HT1080 (cell line): ENCODE data around the gene TGFBR3L. TPM values are rescaled to one million over a fixed set of nuclear protein-coding genes. Genes with fewer than 3 reads are reported as not detected.
"Not testable (repeated sequence)": the region's sequence is repeated elsewhere in the genome, so short reads cannot be mapped to it uniquely, and the experiment has no call there.

Experiments used
- DNase-seq: peaks from one replicate; pipeline ENCODE4 v3.0.0-alpha.2; 2015; ENCODE audit warnings: low read depth
- total RNA-seq: library from RNA; depleted of rRNA; stranded (reverse); fragments of >200 nt; shearing (Covaris generic); gene quantifications from 2 replicates; pipeline ENCODE4 v1.2.3, GENCODE V29; 2014

TGFBR3L gene
- total RNA-seq, 1 experiment from 2014 or later, result 2.2 TPM

DNA sequence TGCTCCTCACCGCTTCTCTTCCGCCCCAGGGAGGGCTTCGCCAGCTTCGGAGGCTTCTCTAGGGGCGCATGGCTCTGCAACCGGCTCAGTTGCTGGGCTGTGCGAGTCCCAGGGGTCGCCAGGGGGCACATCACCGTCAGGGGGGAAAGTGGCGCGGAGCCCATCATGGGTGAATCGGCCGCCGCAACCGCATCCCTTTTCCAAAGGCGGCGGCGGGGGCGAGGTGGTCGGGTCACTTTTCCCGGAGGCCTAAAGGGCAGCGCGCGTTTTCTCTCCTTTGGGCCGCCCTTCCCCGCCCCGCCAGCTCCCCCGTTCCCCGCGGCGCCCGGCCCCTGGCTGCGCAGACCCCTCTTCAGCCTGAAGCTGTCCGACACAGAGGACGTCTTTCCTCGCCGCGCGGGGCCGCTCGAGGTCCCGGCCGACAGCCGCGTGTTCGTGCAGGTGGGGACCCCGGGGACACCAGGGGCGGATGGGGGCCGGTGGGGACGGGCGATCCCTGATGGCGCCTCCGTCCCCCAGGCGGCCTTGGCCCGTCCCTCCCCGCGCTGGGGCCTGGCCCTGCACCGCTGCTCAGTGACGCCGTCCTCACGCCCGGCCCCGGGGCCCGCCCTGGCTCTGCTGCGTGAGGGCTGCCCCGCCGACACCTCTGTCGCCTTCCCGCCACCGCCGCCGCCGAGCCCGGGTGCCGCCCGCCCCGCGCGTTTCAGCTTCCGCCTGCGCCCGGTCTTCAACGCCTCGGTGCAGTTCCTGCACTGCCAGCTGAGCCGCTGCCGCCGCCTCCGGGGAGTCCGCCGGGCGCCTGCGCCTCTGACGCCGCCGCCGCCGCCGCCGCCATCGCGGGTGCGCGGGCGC, 1.7 kb downstream of the TGFBR3L start:
- DNase-seq, result no peak

GRCh38 chr19:7916955-7917266, 2.3 kb downstream of the TGFBR3L start:
- no peak for DNase-seq

GRCh38 chr19:7917267-7918061, 2.8 kb downstream of the TGFBR3L start:
- no peak for DNase-seq

DNA sequence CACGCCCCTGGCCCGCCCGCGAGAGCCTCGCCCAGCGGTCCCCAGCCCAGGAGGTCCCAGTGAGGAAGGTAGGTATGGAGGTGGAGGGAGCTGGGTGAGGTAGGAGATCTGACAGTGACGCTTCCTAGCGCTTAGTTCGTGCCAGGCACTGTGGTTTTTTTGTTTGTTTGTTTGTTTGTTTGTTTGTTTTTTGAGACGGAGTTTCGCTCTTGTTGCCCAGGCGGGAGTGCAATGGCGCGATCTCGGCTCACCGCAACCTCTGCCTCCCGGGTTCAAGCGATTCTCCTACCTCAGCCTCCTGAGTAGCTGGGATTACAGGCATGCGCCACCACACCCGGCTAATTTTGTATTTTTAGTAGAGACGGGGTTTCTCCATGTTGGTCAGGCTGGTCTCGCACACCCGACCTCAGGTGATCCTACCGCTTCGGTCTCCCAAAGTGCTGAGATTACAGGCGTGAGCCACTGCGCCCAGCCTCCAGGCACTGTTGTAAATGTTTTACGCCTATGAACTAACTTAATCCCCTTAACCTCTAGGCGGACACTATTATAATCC, 3.5 kb downstream of the TGFBR3L start:
- not testable (repeated sequence) for DNase-seq

DNA sequence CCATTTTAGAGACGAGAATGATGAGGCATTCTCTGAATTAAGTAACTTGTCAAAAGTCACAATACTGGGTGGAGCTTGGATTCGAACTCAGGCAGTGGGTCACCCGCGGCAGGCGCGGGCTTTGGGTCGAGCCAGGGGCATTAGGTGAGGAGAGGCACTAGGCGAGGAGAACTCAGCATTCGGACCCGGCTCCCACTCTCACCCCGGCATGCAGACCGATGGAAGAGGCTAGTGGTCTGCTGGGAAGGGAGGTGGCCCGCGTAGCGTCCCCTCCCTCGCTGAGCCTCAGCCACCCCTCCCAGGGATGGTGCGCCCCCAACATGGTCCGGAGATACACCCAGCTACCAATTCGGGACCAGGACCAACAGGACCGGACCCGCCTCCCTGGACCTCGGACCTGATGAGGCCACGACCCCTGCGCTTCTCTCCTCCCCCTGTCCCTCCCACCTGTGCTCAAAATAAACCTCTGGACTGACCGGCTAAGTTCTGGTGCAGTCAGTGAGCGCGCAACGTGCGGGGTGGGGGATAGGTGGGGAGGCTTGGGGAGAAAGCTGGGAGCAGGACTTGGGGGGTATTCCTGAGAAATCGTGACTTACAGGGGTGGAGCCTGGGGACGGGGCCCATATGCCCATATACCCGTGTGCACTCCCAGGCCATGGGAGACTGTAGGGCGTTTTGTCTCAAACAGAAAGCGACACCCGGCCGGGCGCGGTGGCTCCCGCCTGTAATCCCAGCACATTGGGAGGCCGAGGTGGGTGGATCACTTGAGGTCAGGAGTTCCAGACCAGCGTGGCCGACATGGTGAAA, 4.2 kb downstream of the TGFBR3L start:
- no peak for DNase-seq

DNA sequence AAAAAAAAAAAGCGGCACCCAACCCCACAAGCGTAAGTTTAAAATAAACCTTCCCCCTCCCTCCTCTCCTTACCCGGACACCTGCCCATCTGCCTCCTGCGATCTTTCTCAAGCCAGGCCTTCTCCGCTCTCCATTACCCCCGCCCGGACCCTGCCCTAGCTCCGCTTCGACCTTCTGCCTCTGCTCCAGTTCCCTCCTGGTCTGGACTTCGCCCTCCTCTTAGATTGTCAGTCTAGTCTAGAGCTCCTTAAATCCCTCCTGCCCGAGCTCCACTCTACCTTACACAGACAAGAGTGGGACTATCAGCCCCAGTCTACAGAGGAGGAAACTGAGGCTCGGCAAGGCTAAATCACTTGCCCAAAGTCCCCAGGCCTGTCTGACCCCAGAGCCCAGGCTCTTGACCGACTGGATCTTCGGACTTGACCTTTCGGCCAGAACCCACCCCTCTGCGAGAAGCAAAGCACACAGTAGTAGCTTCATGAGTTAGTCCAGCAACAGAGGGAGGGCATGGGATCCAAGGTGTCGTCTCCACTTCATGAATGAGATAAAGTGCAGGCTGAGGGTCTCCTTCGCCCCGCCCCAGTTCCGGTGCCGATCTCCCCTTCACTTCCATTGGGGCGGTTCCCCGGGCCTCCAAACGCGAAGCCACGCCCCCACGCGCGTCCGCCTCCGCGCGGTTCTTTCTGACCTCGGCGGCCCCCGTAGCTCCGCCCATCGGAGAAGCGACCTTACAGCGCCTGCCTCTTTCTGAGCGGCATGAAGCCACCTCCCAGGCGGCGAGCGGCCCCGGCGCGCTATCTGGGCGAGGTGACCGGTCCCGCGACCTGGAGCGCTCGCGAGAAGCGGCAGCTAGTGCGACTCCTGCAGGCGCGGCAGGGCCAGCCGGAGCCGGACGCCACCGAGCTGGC, 5.2 kb downstream of the TGFBR3L start, which contains the start of gene SNAPC2:
Gene SNAPC2 (plus strand): TSS at position 729 of the 909 bp plus-strand sequence. CDS start 29 bp downstream, at position 758.
- DNase-seq, result peak; percentile 90

DNA sequence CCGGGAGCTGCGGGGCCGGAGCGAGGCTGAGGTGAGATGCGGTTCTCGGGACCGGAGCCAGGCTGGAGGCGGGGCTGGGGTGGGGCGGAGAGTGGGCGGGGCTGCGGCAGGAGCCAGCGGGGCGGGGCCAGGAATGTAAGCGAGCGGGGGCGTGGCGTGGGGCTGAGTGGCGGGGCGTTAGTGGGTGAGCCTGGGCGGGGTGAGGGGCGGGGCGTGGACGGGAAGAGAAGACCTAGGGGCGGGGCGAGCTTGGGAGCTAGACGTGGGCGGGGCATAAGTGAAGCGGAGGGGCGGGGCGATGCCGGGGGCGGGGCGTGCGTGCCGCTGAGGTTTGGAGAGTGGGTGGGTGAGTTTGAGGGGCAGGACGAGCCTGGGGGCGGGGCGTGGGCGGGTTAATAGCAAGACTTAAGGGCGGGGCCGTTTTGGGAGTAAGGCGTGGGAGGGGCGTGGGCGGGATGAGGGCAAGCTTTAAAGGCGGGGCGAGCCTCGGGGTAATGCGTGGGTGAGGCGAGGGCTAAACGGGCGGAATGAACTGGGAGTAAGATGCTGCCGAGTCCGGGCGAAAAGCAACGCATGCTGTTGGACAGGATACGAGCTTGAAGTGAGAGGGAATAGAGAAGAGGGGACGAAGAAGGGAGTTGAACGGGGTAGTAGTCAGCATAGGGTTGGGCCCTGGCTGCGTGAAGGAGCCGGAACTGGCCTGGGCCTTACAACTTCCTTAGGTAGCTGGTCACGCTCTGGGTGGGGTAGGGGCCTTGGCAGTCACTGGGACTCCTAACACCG, 6.1 kb downstream of the TGFBR3L start:
- peak; percentile 75 for DNase-seq

GRCh38 chr19:7921302-7921966, 6.8 kb downstream of the TGFBR3L start:
- no peak for DNase-seq

- no peak for DNase-seq
These were observed 7.6 kb downstream of the TGFBR3L start for GRCh38 chr19:7921967-7922835.

DNA sequence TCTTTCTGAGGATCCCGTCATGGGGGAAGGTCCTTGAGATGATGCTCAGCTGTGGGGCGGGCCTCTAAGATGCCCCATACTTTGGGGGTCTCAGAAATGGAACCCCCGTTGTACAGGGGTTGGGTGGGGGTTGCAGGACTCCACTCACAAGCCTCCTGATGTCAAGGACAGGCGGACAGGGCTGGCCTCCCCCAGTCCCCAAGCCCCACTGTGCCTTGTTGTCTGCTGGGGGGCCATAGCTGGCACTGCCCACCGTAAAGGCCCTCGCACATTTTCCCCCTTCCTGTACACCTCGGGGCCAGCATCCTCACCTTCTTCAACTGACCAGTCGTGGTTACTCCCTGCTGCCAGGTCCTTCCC, 8.2 kb downstream of the TGFBR3L start:
- no peak for DNase-seq

DNA sequence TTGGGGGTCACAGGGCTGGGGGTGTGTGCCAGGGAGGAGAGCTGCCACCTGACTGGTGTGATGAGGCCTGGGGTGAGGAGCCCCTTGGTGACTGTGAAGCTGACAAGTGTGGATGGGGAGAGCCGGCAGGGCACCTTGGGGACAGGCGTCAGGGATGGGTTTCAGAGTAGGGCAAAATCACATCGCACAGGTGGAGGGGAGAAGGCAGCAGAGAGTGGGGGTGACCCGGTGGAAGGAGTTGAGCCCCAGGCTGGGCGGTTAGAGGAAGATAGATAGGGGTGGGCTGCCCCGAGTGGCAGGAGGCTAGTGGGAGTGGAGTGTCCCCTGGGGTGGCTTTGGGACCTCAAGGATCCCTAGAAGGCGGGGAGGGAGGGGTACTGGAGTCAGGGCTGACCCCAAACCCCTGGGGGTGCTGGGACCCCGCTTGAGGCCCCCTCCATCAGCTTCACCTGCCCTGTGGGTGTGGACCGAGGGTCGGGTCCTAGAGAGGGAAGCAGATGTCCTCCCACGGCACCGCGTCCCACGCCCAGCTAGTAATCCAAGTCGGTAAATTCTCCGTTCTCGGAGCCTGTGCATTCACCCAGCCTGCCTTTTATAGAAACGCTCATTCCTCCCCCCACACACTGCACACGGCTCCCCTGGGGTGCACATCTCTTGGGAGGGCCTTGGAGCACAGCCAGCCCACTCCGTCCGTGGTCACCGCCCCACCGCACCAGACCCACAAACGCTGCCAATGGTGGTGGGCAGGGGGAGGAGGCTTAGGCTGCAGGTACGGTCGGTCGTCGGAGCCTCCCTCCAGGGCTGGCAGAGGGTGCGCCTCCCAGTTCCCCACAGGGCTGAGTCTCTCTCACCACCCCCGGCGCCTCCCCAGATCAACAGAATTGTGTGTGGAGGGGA, 8.9 kb downstream of the TGFBR3L start:
- no peak for DNase-seq

- DNase-seq, result no peak
These were observed 9.6 kb downstream of the TGFBR3L start for GRCh38 chr19:7924241-7924640.

- DNase-seq, result no peak
These were observed 10.1 kb downstream of the TGFBR3L start for GRCh38 chr19:7924651-7925170.

DNA sequence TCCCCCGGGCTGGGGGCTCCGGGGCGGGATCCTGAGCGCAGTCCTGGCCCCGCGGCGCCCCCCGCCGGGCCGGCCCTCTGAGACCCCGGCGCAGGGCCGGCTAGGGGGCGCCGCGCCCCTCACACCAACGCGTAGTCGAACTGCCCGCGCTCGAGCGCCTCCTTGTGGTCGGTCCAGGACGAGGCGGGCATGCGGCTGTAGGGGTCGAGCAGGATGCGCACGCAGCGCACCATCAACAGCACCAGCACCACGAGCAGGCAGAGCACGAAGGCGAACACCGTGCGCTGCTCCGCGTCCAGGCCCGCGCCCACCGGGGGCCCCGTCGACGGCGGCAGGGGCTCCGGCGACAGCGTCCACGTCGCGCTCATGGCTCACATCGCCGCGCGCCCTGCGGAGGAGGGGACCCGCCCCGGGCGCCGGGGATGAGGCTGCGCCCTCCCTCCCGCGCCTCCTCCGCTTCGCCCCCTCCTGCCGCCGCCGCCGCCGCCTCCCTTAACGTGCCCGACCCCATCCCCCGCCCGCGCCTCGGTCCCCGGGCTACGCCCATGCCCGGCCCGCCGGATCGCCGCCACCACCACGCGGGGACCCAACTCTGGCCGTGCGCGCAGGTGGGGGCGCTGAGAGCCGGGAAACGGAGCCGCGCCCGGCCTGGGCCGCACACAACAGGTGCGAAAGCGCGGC, 10.7 kb downstream of the TGFBR3L start:
- peak; percentile 68 for DNase-seq

DNA sequence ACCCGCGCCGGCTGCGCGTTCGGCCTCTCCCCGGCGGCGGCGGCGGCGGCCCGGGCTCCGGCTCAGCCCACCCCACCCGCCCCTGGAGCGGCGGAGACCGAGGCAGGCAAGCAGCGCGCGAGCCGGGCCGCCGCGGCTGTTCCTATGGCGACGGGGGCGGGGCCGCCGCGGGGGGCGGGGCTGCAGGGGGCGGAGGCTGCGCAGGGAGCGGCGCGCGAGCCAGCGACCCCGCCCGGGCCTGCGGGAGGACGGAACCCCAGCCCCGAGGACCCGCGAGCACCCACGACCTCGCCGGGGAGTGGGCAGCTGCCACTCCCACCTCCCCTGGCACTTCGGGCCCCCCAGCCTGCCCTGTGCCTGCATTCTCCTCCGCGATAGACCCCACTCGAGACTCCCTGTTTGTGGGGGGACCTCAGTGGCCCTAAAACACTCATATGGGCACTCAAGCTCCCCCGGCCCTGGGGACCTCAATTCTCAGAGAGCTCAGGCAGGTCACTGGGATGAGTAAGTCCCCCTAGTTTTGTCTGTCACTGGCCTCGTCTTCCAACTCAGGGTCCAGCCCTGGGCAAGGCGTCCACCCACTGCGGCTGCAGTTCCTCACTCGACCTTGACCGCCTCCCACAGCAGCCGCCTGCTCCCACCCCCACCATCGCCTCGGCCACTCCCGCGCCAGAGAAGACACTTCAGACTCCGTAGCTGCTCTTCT, 11.5 kb downstream of the TGFBR3L start, which contains the start of gene CTXN1:
Gene CTXN1 (minus strand): TSS at position 115 of the 706 bp plus-strand sequence. CDS start 597 bp downstream, outside the sequence.
- no peak for DNase-seq
